ENCODE data around the gene KRT20.
"Not testable (repeated sequence)": the region's sequence is repeated elsewhere in the genome, so short reads cannot be mapped to it uniquely, and the experiment has no call there.

The KRT20 gene

GRCh38 chr17:40873255-40873654 is 11.8 kb downstream of the KRT20 start:
- H3K4me1 ChIP-seq (ENCODE audit: control insufficient read depth, insufficient read depth, low read length), result no peaks in the 10 kb centered on the region
- H3K27me3 ChIP-seq (ENCODE audit: control insufficient read depth, insufficient read depth, low read length, poor library complexity, severe bottlenecking), result no peaks in the 10 kb centered on the region
- H3K9me3 ChIP-seq (ENCODE audit: control insufficient read depth, low read length), result no peaks in the 10 kb centered on the region
- no peak overlapping the region for H3K4me3 ChIP-seq (ENCODE audit: insufficient read depth, low read depth, low read length)
- no peak overlapping the region for H3K27ac ChIP-seq (ENCODE audit: insufficient read depth, low read depth, low read length, poor library complexity, severe bottlenecking)
- H3K36me3 ChIP-seq (ENCODE audit: control insufficient read depth, insufficient read depth, low read length), result no peaks in the 10 kb centered on the region

- no peaks in the 10 kb centered on the region for H3K4me1 ChIP-seq (ENCODE audit: control insufficient read depth, insufficient read depth, low read length)
- no peaks in the 10 kb centered on the region for H3K36me3 ChIP-seq (ENCODE audit: control insufficient read depth, insufficient read depth, low read length)
- H3K27me3 ChIP-seq (ENCODE audit: control insufficient read depth, insufficient read depth, low read length, poor library complexity, severe bottlenecking), result no peaks in the 10 kb centered on the region
- no peak overlapping the region for H3K27ac ChIP-seq (ENCODE audit: insufficient read depth, low read depth, low read length, poor library complexity, severe bottlenecking)
- no peak overlapping the region for H3K4me3 ChIP-seq (ENCODE audit: insufficient read depth, low read depth, low read length)
- no peaks in the 10 kb centered on the region for H3K9me3 ChIP-seq (ENCODE audit: control insufficient read depth, low read length)
These were observed 12.6 kb downstream of the KRT20 start for GRCh38 chr17:40872416-40872815.

DNA sequence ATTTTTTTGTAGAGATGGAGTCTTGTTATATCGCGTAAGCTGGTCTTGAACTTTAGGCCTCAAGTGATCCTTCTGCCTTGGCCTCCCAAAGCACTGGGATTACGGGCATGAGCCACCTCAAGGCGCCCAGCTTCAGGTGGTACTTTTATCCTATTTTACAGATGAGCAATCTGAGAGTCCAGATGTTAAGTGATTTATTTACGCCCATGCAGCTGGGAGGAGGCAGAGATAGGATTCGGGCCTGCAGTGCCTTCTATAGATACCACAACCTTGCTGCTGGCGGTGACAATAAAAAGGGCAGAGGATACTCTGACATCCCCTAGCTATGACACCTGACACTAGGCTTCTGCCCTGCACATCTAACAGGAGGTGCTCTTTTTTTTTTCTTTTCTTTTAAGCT is 13.7 kb downstream of the KRT20 start:
- no peaks in the 10 kb centered on the region for H3K27me3 ChIP-seq (ENCODE audit: control insufficient read depth, insufficient read depth, low read length, poor library complexity, severe bottlenecking)
- H3K4me3 ChIP-seq (ENCODE audit: insufficient read depth, low read depth, low read length), result no peak overlapping the region
- no peak overlapping the region for H3K27ac ChIP-seq (ENCODE audit: insufficient read depth, low read depth, low read length, poor library complexity, severe bottlenecking)
- no peaks in the 10 kb centered on the region for H3K9me3 ChIP-seq (ENCODE audit: control insufficient read depth, low read length)
- no peaks in the 10 kb centered on the region for H3K36me3 ChIP-seq (ENCODE audit: control insufficient read depth, insufficient read depth, low read length)
- no peaks in the 10 kb centered on the region for H3K4me1 ChIP-seq (ENCODE audit: control insufficient read depth, insufficient read depth, low read length)
- 91 to 95% methylated on average over 7 of the region's 7 CpGs for WGBS, 2 experiments

DNA sequence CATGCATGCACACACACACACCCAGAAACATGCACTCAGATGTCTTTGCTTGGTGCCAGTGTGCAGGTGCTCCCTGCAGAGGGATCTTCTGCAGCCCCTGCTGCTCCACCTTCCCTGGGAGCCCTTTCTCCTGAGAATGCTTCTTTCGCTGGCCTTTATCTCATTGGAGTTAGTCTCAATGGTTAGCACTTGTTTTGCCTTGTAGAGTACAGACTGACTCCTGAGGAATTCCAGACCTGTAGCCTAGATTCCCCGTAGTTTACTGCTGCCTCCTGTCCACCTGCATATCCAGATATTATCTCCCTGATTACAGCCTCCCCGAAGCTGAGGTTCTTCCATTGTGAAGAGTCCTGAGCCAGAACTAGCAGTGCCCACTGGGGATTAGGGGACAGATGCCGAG is 14.9 kb downstream of the KRT20 start:
- Histone ChIP-seq H3K27ac (ENCODE audit: insufficient read depth, low read depth, low read length, poor library complexity, severe bottlenecking) (no peak overlapping the region), H3K4me1 (ENCODE audit: control insufficient read depth, insufficient read depth, low read length) (no peaks in the 10 kb centered on the region), H3K27me3 (ENCODE audit: control insufficient read depth, insufficient read depth, low read length, poor library complexity, severe bottlenecking) (no peaks in the 10 kb centered on the region), H3K9me3 (ENCODE audit: control insufficient read depth, low read length) (no peaks in the 10 kb centered on the region), H3K4me3 (ENCODE audit: insufficient read depth, low read depth, low read length) (no peak overlapping the region), H3K36me3 (ENCODE audit: control insufficient read depth, insufficient read depth, low read length) (no peaks in the 10 kb centered on the region)
- WGBS, 2 experiments, result 85 to 86% methylated on average over 4 of the region's 4 CpGs

- H3K4me1 ChIP-seq (ENCODE audit: control insufficient read depth, insufficient read depth, low read length), result no peaks in the 10 kb centered on the region
- WGBS, 2 experiments, result 96% methylated on average over 8 of the region's 8 CpGs
- no peak within 1 kb of the TSS for H3K27ac ChIP-seq (ENCODE audit: insufficient read depth, low read depth, low read length, poor library complexity, severe bottlenecking)
- no peak within 1 kb of the TSS for H3K4me3 ChIP-seq (ENCODE audit: insufficient read depth, low read depth, low read length)
- no peaks in the 10 kb centered on the region for H3K9me3 ChIP-seq (ENCODE audit: control insufficient read depth, low read length)
- H3K36me3 ChIP-seq (ENCODE audit: control insufficient read depth, insufficient read depth, low read length), result no peaks in the 10 kb centered on the region
- no peaks in the 10 kb centered on the region for H3K27me3 ChIP-seq (ENCODE audit: control insufficient read depth, insufficient read depth, low read length, poor library complexity, severe bottlenecking)
These were observed 18.2 kb downstream of the KRT20 start, which contains the start of gene KRT12 for GRCh38 chr17:40866838-40867237. KRT12 (minus strand) TSS chr17:40867223; CDS start chr17:40867186, 37 bp downstream.

GRCh38 chr17:40864661-40865390 is 20.2 kb downstream of the KRT20 start:
- Histone ChIP-seq H3K4me1 (ENCODE audit: control insufficient read depth, insufficient read depth, low read length) (no peaks in the 10 kb centered on the region), H3K27ac (ENCODE audit: insufficient read depth, low read depth, low read length, poor library complexity, severe bottlenecking) (no peak overlapping the region), H3K9me3 (ENCODE audit: control insufficient read depth, low read length) (no peaks in the 10 kb centered on the region), H3K36me3 (ENCODE audit: control insufficient read depth, insufficient read depth, low read length) (no peaks in the 10 kb centered on the region), H3K4me3 (ENCODE audit: insufficient read depth, low read depth, low read length) (no peak overlapping the region), H3K27me3 (ENCODE audit: control insufficient read depth, insufficient read depth, low read length, poor library complexity, severe bottlenecking) (no peaks in the 10 kb centered on the region)
- 95% methylated on average over 14 of the region's 14 CpGs for WGBS, 2 experiments

DNA sequence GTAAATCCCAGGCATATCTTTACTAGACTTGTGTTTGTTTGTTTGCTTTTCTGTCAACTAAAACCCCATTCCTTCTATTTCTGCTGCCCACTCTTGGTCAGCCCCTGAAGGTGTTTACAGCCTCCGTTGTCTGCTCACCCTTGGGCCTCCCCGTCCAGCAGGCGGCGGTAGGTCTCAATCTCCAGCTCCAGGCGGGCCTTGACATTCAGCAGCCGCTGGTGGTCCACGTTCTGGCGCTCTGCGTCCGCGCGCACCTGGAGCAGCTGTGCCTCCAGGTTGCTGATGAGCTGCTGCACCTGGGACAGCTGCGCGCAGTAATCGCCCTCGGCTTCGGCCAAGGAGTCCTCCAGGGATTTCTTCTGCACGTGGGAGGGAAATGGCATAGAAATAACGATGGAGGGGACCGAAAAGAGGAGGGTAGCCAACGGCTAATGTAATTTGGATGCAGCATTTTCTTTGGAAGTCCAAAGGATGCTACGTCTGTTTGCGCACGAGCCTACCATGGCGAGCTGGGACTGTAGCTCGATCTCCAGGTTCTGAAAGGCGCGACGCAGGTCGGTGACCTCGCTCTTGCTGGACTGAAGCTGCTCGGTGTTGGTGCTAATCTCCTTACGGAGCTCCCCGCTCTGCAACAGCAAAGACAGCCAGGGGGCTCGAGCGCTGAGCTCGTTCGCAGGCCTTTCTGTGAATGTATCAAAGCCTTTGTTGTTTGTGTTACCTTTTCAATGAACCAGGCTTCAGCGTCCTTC is 21.9 kb downstream of the KRT20 start:
- Histone ChIP-seq H3K9me3 (ENCODE audit: control insufficient read depth, low read length) (no peaks in the 10 kb centered on the region), H3K36me3 (ENCODE audit: control insufficient read depth, insufficient read depth, low read length) (no peaks in the 10 kb centered on the region), H3K27ac (ENCODE audit: insufficient read depth, low read depth, low read length, poor library complexity, severe bottlenecking) (no peak overlapping the region), H3K4me1 (ENCODE audit: control insufficient read depth, insufficient read depth, low read length) (no peaks in the 10 kb centered on the region), H3K27me3 (ENCODE audit: control insufficient read depth, insufficient read depth, low read length, poor library complexity, severe bottlenecking) (no peaks in the 10 kb centered on the region), H3K4me3 (ENCODE audit: insufficient read depth, low read depth, low read length) (no peak overlapping the region)
- WGBS, 2 experiments, result 84 to 88% methylated on average over 39 of the region's 39 CpGs

DNA sequence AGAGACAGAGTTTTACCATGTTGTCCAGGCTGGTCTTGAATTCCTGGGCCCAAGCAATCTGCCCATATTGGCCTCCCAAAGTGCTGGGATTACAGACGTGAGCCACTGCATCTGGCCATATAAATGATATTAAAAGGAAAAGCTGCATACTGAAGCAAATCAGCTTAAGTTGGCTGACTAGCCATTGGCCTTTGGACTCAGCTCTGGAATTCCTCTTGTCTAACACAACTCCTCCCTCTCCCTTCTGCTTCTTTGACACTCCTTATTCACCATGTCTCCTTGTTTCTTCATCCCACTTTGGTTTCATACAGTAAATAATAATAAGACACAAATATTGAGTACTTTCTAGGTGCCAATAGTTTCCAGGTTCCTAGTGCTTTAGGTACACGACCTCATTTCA is 25.5 kb downstream of the KRT20 start:
- no peaks in the 10 kb centered on the region for H3K9me3 ChIP-seq (ENCODE audit: control insufficient read depth, low read length)
- no peak overlapping the region for H3K4me3 ChIP-seq (ENCODE audit: insufficient read depth, low read depth, low read length)
- H3K36me3 ChIP-seq (ENCODE audit: control insufficient read depth, insufficient read depth, low read length), result no peaks in the 10 kb centered on the region
- no peak overlapping the region for H3K27ac ChIP-seq (ENCODE audit: insufficient read depth, low read depth, low read length, poor library complexity, severe bottlenecking)
- WGBS, 2 experiments, result 88 to 94% methylated on average over 2 of the region's 2 CpGs
- H3K27me3 ChIP-seq (ENCODE audit: control insufficient read depth, insufficient read depth, low read length, poor library complexity, severe bottlenecking), result no peaks in the 10 kb centered on the region
- H3K4me1 ChIP-seq (ENCODE audit: control insufficient read depth, insufficient read depth, low read length), result no peaks in the 10 kb centered on the region

DNA sequence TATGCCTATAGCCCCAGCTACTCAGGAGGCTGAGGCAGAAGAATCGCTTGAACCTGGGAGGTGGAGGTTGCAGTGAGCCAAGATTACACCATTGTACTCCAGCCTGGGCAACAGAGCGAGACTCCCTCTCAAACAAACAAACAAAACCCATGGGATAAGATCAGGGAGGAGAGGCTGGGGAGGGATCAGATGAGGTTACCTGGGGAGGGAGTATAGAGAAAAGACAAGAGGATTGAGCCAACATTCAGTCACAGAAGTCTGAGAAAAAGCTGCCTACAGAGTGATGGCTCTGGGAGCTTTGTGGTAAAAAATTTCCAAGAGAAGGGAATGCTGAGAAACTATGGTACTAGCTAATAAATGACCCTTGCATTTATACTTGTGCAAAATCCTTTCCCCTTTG is 26.4 kb downstream of the KRT20 start:
- not testable (repeated sequence) for H3K4me1 ChIP-seq (ENCODE audit: control insufficient read depth, insufficient read depth, low read length); H3K27me3 ChIP-seq (ENCODE audit: control insufficient read depth, insufficient read depth, low read length, poor library complexity, severe bottlenecking); H3K27ac ChIP-seq (ENCODE audit: insufficient read depth, low read depth, low read length, poor library complexity, severe bottlenecking); H3K9me3 ChIP-seq (ENCODE audit: control insufficient read depth, low read length); H3K36me3 ChIP-seq (ENCODE audit: control insufficient read depth, insufficient read depth, low read length); H3K4me3 ChIP-seq (ENCODE audit: insufficient read depth, low read depth, low read length)
- WGBS, 2 experiments, result 90% methylated on average over 2 of the region's 2 CpGs; no CpG with 5 or more reads in 1 of the 2 experiments

- H3K27me3 ChIP-seq (ENCODE audit: control insufficient read depth, insufficient read depth, low read length, poor library complexity, severe bottlenecking), result no peaks in the 10 kb centered on the region
- no peaks in the 10 kb centered on the region for H3K4me1 ChIP-seq (ENCODE audit: control insufficient read depth, insufficient read depth, low read length)
- WGBS, 2 experiments, result 79 to 85% methylated on average over 4 to 5 of the region's 5 CpGs
- no peak overlapping the region for H3K4me3 ChIP-seq (ENCODE audit: insufficient read depth, low read depth, low read length)
- no peaks in the 10 kb centered on the region for H3K9me3 ChIP-seq (ENCODE audit: control insufficient read depth, low read length)
- no peaks in the 10 kb centered on the region for H3K36me3 ChIP-seq (ENCODE audit: control insufficient read depth, insufficient read depth, low read length)
- no peak overlapping the region for H3K27ac ChIP-seq (ENCODE audit: insufficient read depth, low read depth, low read length, poor library complexity, severe bottlenecking)
These were observed 27.5 kb downstream of the KRT20 start for GRCh38 chr17:40857535-40857934.
